Psoas muscle (tissue), 8 donors: Measurements from ENCODE around the gene ZNF813. TPM values are rescaled to one million over a fixed set of nuclear protein-coding genes. Genes with fewer than 3 reads are reported as not detected.
A peak's percentile ranks its signal among the peaks of the same experiment; 100 is the strongest.

Experiments
- ATAC-seq, 4 donors: fragments of 200-7000 bp; cut with Tn5 transposase; one replicate each; pipeline ENCODE4 v1.9.1; 2020; ENCODE audit warnings: moderate library complexity in 3 of 4, mild to moderate bottlenecking in 2 of 4
- DNase-seq, 2 donors: peaks; one replicate each; pipeline ENCODE4 v3.0.0-alpha.2; 2020
- H3K27ac ChIP-seq: fragments of 200-600 bp; one replicate; pipeline ENCODE4 v1.8.0; 2022
- H3K27me3 ChIP-seq, 3 donors: fragments of 200-600 bp in 1 of 3; one replicate each; pipeline versions ENCODE4 v1.6.1 to v1.8.0; 2013 to 2022; ENCODE audit warnings: low read length in 2 of 3, mild to moderate bottlenecking in 2 of 3, moderate library complexity in 1 of 3; ENCODE audit not compliant: insufficient read depth in 3 of 3
- H3K36me3 ChIP-seq, 2 donors: fragments of 200-600 bp in 1 of 2; one replicate each; pipeline versions ENCODE4 v1.6.1 to v1.8.0; 2013 to 2022; ENCODE audit warnings: low read depth in 1 of 2, mild to moderate bottlenecking in 1 of 2, moderate library complexity in 1 of 2; ENCODE audit not compliant: insufficient read depth in 1 of 2
- H3K4me1 ChIP-seq: fragments of 200-600 bp; one replicate; pipeline ENCODE4 v1.8.0; 2022
- H3K4me3 ChIP-seq: fragments of 200-600 bp; one replicate; pipeline ENCODE4 v1.8.0; 2022; ENCODE audit warnings: mild to moderate bottlenecking
- H3K9me3 ChIP-seq: fragments of 200-600 bp; one replicate; pipeline ENCODE4 v1.8.0; 2022
- CTCF ChIP-seq: fragments of 200-600 bp; IDR thresholded peaks from one replicate; pipeline ENCODE4 v1.8.0; 2022; ENCODE audit warnings: antibody characterized with exemption
- WGBS, 3 donors: extraction: QIAGEN DNeasy Blood & Tissue Kit; methylation state at CpG; one replicate each; pipeline versions ENCODE4 v1.1.6 to v1.1.7; 2013; 5-methylcytosine and 5-hydroxymethylcytosine counted together
- intact Hi-C, 2 donors: fragments of 100-400 bp; cut with DNase I; formaldehyde crosslinking; loops; one replicate each; pipeline versions ENCODE4 v1.11.0 to v1.14.2; 2022
- polyA plus RNA-seq, 3 donors: library from polyadenylated mRNA; stranded (reverse); fragments of 200-250 nt; gene quantifications; one replicate each; pipeline ENCODE4 v1.2.3, GENCODE V29; 2013
- total RNA-seq, 4 donors: library from RNA; stranded (reverse); fragmentation: NEBNext Ultra II Directional in 2 of 4; extraction: Animal tissue kit (Norgen Biotek cat#: 25700) in 2 of 4; gene quantifications; one replicate each; pipeline versions ENCODE4 v1.2.1 to v1.2.4, GENCODE V29; 2021 to 2023
- donor health status: healthy with polysubstance abuse.
- donor health status: DM: no; HTN: no; CAD: no; lungs with moderate emphysema.
- donor health status: Bipolar disorder and iron deficiency.
- donor health status: healthy.
- donor health status: DM: yes; HTN: yes; CAD: no.
- donor health status: DM: no; HTN: no; CAD: no.
- donor health status: DM: no; HTN: no; CAD: no.
- donor health status: DM: yes; HTN: yes; CAD: no.

Gene ZNF813
- total and polyA plus RNA-seq, 7 donors = 0.31 to 1.7 (median 0.99) TPM

GRCh38 chr19:53545271-53546065, 77.9 kb downstream of the ZNF813 start:
- Histone ChIP-seq H3K27ac (peak overlapping the region; percentile 48), H3K27me3 (no peaks in the 10 kb centered on the region), H3K4me3 (no peak overlapping the region), H3K36me3 (peaks cover 0 to 10% of the 10 kb centered on the region in 2 donors), H3K9me3 (no peaks in the 10 kb centered on the region), H3K4me1 (peaks cover 6% of the 10 kb centered on the region)
- DNase-seq (peak in 1 of 2 donors; percentile 17), ATAC-seq (peak; percentile 47 to 86 (median 80))
- WGBS, 3 donors = 62 to 73% (median 66%) methylated on average over 25 of the region's 25 CpGs
- intact Hi-C loops = no loop called here
- TF ChIP-seq CTCF = no peak

Other genes starting within 250 kb of the ZNF813 start
- 1 to 10 TPM; 5.1 to 9.7 (median 6.8) TPM for gene ZNF677, start 212.9 kb upstream of the ZNF813 start, total RNA-seq
- gene ZNF677, start 212.9 kb upstream of the ZNF813 start, polyA plus RNA-seq = 1 to 10 TPM; 3.3 to 9.5 (median 4.0) TPM
- not detected for gene VN1R2, start 209.4 kb upstream of the ZNF813 start, total RNA-seq
- not detected for gene VN1R2, start 209.4 kb upstream of the ZNF813 start, polyA plus RNA-seq
- gene VN1R4, start 200.0 kb upstream of the ZNF813 start, total RNA-seq = not detected
- not detected for gene VN1R4, start 200.0 kb upstream of the ZNF813 start, polyA plus RNA-seq
- 1 to 10 TPM in 2 of 4 donors, under 1 TPM in 2; 0.81 to 2.0 (median 1.0) TPM for gene ZNF845, start 134.0 kb upstream of the ZNF813 start, total RNA-seq
- gene ZNF845, start 134.0 kb upstream of the ZNF813 start, polyA plus RNA-seq = 1 to 10 TPM in 2 of 3 donors, under 1 TPM in 1; 1.00 to 5.1 (median 1.4) TPM
- 1 to 10 TPM; 1.3 to 2.1 (median 1.7) TPM for gene ZNF525, start 102.0 kb upstream of the ZNF813 start, total RNA-seq
- gene ZNF525, start 102.0 kb upstream of the ZNF813 start, polyA plus RNA-seq = 1 to 10 TPM in 1 of 3 donors, under 1 TPM in 2; 0.18 to 1.6 (median 0.78) TPM
- gene ZNF765, start 72.6 kb upstream of the ZNF813 start, total RNA-seq = 1 to 10 TPM; 1.8 to 2.9 (median 2.6) TPM
- gene ZNF765, start 72.6 kb upstream of the ZNF813 start, polyA plus RNA-seq = 1 to 10 TPM; 1.5 to 8.3 (median 2.3) TPM
- 1 to 10 TPM; 1.5 to 4.4 (median 3.6) TPM for gene ZNF761, start 35.7 kb upstream of the ZNF813 start, total RNA-seq
- gene ZNF761, start 35.7 kb upstream of the ZNF813 start, polyA plus RNA-seq = 1 to 10 TPM; 1.5 to 6.4 (median 3.2) TPM
- 10 to 100 TPM in 1 of 4 donors, 1 to 10 TPM in 3; 4.8 to 10.3 (median 8.8) TPM for gene ZNF331, start 70.4 kb downstream of the ZNF813 start, total RNA-seq
- gene ZNF331, start 70.4 kb downstream of the ZNF813 start, polyA plus RNA-seq = 10 to 100 TPM in 1 of 3 donors, 1 to 10 TPM in 2; 3.8 to 29.0 (median 8.7) TPM
- under 1 TPM in 1 of 4 donors, not detected in 3; 0.36 TPM for gene DPRX, start 164.3 kb downstream of the ZNF813 start, total RNA-seq
- not detected for gene DPRX, start 164.3 kb downstream of the ZNF813 start, polyA plus RNA-seq